ENCODE data around the gene NFKBIL1.

DNA sequence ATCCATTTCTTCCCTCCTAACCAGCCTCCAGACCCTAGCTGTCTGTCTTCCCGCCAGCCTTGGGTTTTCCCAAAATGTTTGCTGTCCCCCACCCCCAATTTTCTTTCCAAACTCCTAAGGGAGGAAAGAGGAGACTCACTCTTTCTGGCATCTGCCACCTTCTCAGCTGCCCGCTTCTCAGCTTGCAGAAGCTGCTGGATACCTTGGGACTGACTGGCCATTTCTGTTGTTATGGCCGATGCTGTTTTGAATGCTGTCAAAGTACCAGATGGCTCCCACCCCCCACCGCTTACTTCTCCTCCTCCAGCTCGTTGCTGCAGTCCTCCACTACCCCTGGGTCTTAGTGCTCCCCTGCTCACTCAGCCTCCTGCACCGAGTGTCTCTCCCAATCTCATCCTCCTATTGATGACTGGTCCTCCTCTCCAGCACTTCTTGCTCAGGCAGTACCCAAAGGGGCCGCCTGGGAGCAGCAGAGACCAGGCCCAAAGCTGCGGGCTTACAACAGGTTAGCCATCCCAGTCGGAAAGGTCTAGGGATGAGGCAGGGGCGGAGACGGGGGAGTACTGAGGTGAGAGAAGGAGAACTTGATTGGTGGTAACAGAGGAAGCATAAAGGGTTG lies 960 bp upstream of the NFKBIL1 start, which contains the start of gene ATP6V1G2:
- no peak for TF ChIP-seq POLR2A (IDR thresholded peaks at IDR 0.05; ENCODE audit: extremely low read depth, insufficient read length)
- TF ChIP-seq, protein P1, sequence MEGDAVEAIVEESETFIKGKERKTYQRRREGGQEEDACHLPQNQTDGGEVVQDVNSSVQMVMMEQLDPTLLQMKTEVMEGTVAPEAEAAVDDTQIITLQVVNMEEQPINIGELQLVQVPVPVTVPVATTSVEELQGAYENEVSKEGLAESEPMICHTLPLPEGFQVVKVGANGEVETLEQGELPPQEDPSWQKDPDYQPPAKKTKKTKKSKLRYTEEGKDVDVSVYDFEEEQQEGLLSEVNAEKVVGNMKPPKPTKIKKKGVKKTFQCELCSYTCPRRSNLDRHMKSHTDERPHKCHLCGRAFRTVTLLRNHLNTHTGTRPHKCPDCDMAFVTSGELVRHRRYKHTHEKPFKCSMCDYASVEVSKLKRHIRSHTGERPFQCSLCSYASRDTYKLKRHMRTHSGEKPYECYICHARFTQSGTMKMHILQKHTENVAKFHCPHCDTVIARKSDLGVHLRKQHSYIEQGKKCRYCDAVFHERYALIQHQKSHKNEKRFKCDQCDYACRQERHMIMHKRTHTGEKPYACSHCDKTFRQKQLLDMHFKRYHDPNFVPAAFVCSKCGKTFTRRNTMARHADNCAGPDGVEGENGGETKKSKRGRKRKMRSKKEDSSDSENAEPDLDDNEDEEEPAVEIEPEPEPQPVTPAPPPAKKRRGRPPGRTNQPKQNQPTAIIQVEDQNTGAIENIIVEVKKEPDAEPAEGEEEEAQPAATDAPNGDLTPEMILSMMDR (IDR thresholded peaks at IDR 0.05; ENCODE audit: low read depth, low read length): peak; percentile 98

Data from NB4 (cell line).